Ammon's horn (tissue), 1 donor: ENCODE measurements around the gene AAK1.

Experiments
- DNase-seq: peaks from one replicate; pipeline ENCODE4 v3.0.0-alpha.2; 2016; ENCODE audit warnings: low spot score

AAK1 gene

DNA sequence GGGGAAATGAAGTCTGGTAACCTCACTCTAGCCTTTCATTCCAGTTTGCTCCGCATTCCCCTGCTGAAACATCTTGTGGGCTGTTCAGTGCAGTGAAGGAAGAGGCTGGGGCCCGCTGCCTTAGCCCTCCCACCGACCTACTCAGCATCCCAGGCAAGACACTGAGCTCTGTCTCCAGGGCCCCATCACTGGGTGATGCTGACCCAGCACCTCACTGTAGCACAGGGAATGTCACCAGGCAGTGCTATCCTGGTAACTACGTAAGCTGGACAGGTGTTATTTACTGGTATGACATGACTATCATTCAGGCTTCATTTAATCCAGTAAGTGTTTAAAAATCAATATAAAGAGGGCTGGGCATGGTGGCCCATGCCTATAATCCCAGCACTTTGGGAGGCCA is 105.3 kb downstream of the AAK1 start:
- no peak for DNase-seq

DNA sequence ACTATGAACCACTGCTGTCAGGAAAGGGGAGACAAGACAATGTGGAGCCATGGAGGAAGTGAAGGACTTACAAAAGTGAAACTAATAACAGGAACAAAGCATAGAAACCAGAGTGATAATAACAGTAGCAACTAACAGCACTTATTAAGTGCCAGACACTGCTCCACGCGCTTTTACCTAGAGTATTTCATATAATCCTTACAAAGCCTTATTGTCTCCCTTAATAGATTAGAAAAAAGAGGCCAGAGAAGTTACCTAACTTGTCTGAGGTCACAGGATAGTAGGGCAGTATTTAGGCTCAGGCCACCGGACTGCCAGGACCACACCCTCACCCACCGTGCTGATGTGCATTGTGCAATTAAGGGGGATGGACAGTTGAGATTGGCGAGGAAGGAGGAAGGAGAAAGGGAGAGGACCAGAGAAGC is 107.7 kb downstream of the AAK1 start:
- no peak for DNase-seq

DNA sequence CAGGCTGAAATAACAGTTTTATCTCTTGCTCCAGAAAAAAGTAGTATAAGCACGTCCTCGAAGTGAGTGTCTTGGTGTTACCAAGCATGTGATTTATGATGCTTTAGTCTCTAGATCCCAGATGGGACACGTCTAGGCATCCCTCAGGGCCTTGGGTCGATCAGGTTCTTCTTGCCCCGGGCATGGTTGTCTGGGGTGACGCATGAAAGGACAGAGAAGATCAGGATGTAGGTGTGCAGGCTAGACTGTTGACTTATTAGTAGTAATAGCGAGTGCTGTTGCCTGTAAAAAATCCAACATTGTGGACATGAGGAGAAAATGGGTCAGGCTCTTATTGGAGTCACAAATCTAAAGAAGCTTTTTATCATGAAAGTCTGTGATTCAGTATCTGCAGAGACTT is 112.4 kb downstream of the AAK1 start:
- DNase-seq = no peak

DNA sequence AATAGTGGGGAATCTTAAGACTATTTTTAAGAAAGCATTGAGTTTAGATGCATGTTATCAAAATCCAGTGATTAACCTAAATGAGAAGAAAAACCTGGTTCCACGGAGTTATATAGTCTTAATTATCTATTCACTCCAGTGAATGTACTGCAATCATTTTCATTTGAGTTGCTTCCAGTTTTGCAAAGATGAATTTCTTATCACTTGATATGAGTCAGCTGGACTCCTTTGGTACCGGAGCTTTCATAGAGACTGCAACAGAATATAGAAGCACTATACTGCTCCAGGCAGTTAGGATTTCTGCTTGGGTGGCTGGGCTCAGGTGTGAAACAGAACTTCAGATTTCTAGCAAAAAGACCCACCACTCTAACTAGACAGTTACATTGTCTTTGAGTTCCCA is 114.1 kb downstream of the AAK1 start:
- no peak for DNase-seq

DNA sequence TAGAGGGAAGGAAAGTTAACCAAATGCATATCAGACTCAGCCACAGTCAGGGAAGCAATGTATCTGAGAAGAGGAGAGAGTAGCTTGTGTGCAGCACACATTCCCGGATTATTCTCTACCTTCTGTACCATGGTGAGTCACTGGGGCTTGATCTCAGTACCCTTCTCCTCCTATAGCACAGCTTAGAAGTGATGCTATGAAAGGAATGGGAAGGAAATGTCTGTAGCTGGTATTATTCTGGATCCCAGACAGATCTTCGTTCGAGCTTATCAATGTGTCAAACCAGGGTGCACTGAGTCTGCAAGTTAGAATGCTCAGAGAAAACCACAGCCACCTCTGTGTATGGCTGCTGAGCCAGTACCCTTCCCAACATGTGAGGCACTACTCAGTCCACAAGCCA is 118.3 kb downstream of the AAK1 start:
- no peak for DNase-seq

DNA sequence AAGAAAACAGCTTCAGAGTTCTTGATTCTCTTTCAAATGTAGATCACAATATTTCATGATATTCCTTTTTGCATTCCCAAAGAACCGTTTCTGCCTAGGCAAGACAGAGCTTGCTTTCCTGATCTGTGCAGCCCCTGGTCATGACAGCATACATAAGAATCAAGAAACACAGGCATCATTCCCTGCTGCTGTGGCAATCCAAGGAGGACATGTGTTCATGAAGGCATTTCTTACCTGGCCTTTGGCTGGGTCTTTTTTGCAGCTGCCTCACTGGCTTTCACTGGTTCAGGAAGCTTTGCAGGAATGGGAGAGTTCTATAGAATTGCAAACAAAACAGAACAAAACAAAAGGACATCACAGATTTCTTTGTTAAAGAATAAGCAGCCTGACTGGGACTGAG is 118.7 kb downstream of the AAK1 start:
- DNase-seq = no peak

DNA sequence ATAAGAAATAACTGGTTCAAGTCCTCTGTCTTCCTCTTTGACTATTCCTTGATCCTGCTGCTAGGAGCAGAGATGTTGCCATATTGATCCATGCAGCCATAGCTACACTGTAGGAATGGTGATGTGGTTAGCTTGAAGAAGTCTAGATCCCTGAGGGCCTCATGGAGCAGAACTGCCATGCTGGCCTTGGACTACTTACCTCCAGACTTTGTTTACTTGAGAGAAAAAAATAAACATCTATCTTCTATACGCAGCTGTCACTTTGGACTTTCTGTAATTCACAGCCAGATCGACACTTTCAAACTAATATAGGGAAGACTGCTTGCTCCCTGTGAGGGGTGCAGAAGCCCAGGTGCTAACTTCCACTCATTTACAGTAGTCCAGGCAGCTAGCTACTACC is 121.8 kb downstream of the AAK1 start:
- no peak for DNase-seq

DNA sequence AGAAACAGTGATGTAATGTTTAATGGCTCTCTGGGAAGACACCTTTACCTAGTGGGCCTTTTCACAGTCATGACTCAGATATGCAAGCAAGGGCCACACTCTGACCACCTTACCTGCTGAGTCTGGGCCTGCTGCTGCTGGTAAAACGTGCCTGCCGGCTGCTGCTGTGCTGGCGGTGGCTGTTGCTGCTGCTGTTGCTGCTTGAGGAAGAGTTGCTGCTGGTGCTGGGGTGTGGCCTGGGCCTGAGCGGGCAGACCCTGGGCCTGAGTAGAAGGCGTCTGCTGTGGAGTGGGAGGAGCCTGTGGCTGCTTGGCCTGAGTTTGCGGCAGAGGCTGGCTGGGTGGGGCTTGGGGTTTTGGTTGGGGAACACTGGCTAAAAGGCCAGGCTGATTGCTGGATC is 124.7 kb downstream of the AAK1 start:
- no peak for DNase-seq

DNA sequence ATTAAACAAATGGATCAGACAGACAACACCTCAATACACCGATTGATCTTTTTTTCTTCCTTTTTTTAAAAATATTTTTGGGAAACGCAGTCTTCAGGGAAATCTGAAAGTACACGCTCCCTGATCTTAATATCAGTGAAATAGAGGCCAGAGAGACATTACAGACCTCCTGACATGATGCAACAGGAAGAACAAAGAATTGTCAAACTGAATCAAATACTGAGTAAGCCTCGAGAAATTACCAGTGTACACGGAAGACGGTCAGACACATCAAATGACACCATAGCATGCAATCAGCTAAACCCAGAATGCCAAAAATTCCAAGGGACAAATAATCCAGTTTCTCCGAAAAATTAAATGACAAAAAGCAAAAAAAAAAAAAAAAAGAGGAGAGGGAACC is 126.1 kb downstream of the AAK1 start:
- DNase-seq = no peak

DNA sequence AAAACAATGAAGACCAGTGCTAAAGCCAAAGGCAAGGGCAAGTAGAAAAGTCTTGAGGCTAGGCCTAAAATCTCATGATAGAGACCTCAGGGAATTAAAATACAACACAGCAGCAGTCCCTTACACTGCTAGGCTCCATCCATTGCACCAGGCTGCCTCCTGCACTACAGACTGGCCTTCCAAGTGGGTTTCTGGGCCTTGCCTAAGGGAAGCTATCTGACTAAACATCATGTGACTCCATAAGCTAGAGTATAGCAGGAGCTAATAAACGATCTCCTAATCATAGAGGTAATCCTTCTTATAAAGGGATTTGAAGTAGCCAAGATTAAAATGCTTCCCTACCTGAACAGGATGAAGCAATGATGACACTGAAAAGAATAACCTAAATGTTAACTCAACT is 128.7 kb downstream of the AAK1 start:
- DNase-seq = no peak

DNA sequence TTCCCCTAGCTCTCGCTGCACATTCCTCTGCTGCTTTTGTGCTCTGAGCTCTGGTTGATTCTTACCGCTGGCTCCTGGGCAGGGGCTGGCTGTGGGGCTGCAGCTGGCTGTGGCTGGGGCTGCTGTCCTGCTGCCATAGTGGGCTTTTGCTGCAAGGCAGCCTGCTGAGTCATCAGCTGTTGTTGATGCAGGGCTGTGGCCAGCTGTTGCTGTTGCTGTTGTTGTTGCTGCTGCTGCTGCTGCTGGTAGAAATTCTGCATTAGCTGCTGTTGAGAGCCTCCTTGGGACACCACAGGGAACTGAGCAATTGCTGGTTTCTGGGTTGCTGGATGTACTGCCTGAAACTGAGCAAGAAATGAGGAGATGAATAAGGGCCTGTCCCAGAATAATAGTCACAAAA is 129.1 kb downstream of the AAK1 start:
- DNase-seq = peak; percentile 52

DNA sequence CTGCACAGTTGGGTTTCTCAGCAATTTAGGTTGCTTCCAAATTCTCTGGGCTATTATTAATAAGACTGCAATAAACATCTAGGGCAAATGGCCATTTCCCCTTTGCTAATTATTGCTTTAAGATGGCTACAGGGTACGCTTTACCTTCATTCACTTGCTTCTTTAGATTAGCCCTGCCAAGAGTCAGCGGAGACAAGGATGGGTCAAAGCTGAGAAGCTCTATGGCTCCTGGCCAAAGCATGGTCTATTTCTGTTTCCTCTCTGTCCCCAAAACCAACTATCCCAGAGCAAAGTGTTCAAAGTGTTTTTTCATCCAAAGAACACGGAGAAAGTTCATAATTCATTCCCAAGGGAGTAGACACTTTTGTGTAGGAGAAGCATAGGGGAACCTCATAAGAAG is 131.1 kb downstream of the AAK1 start:
- DNase-seq = no peak

DNA sequence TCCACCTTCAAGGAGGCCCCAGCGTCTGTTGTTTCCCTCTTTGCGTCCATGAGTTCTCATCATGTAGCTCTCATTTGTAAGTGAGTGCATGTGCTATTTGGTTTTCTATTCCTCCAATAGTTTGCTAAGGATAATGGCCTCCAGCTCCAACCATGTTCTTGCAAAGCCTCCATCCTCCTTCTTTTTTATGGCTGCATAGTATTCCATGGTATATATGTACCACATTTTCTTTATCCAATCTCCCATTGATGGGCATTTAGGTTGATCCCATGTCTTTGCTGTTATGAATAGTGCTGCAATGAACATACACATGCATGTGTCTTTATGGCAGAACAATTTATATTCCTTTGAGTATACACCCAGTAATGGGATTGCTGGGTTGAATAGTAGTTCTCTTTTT is 133.3 kb downstream of the AAK1 start:
- DNase-seq = no peak

DNA sequence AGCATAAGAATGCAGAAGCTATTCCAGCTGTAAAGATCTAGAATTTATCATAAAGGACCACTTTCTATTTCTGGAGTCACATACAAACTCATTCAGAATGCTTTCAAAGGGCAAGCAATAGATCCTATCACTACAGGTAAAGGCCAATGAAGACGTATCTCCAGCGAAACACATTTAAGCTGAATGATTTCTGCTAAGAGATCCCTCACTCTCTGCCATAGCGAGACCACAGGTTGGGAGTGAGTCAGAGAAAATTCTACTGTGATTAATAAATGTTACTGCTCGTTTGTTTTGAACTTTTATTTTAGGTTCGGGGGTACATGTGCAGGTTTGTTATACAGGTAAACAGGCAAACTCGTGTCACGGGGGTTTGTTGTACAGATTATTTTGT is 133.8 kb downstream of the AAK1 start:
- no peak for DNase-seq

DNA sequence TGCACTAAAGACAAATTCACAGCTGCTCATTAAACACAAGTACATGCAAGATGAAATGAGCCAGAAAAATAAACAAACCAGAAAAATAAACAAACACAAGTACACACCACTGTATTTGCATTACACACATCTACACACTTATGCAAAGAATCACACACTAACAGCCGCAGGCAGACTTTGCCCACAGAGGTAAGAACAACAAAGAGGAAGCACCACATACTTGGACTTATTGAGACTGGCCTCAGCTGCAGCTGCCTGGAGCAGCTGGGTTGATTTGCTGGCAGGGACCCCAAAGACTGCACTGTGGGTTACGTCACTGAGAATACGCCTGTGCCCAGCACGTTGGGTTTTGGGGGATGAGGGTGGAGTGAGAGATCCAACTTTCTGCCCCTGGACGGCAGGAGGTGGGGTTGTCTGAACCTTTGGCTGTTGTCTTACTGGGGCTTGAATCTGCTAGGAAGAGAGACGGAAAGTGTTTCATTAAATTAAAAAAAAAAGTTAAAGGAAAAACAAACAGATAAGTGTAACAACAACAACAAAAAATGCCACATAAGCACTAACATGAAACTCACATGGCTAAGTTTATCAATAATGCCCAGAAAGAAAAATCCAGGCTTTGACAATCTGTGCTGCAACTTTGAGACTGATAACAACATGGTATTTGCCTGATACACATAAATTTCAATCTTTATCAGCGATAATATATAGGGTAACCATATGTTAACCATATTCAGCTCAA is 134.4 kb downstream of the AAK1 start:
- peak; percentile 77 for DNase-seq

DNA sequence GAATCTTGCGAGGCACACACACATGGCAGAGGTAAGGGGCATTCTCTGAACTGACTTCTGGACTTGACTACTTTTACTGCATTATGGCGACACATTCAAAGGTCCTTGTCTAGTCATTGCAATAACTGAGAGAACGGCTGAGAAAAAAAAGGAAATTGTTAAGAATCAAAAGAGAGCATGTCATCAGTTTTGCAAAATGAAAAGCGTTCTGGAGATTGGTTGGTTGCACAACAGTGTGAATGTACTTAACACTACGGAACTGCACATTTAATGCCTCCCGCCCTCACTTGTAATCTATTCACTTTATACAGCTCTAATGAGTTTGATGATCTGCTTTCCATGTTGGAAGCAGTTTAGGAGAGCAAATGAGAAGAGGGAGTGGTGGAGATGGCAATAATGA is 137.8 kb downstream of the AAK1 start:
- DNase-seq = no peak

DNA sequence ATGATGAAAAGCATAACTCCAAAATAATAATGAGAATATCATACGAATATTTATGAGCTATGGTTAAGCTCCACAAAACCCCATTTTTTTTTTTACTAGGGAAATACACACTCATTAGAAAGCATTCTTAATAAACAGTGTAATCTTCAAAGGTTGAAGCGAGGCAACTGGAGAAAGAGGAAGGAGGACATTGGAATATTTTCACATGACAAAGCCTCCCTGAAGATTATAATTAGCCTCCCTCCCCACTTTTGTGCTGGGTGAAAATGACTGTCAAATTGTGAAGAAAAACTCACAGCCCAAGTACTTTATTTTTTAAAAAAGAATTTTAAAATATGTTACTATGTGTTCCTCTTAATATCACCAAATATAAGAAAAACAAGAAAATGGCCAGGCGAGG is 142.2 kb downstream of the AAK1 start:
- no peak for DNase-seq

DNA sequence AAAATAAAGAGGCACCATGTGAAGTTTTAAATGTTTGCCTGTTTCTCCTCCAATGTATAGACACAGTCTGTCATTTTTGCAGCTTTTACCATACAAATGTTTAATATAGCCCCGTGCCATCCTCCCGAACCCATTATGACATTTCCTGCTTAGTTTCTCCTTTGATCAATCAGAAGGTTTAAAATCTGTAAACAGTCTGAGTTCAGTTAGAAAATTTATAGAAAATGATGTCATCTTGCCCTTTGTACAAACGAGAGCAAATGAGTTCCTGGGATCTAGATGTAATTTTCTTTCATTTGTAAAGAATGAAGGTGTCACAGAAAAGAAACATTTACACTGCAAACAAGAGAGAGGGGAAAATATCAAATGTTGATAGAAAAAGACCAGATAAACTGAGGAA is 143.6 kb downstream of the AAK1 start:
- DNase-seq = no peak

DNA sequence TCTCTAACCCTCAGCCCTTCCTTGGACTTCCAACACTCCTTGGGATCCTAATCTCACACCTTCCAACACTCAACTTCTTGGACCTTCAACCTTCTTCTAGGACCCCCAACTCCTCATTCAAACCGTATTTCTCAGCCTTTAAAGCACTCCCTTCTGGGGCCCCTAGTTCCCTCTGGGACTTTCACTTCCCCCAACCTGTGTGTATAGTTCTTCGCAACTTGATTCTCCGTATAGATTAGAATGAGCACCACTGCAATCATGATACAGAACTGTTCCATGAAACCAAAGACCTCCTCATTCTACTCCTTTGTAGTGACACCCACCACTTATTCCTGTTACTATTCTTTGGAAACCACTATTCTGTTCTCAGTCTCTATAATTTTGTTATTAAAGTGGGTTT is 144.3 kb downstream of the AAK1 start:
- no peak for DNase-seq

DNA sequence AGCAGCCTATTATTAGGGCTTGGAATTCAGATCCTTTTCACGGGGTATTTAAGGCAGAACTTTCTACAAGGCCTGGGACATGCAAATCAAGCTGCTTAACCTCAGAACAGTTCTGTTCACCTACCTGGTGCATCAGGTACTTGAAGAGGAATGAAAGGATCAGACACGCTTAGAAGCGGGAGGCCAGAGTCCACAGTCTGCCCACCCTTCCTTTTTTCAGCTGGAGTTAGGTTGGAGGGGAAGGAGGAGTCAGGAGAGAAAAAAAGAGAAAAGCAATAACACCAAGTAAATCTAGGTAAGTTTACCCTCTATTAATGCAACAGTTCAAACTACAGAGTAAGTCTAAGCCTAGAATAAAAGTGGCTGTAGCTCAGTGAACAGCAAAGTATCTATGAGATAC is 147.7 kb downstream of the AAK1 start:
- no peak for DNase-seq

DNA sequence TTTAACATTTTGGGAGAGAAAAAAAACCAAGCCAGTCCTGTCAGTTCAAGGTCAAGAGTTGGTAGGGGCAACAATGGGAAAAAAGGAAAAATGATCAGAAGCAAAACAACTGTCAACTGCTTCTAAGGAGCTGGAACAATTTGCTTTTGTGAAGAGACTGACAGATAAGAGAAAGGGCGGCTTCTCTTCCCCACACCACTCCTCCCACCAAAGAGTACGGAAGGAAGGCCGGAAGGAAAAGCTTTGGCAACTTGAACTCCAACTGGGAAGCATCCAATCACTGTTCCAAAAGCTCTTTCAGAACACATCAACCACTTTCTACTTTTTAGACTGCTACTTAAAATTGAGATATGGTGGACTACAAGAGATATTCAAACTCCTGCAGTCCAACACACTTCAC is 148.5 kb downstream of the AAK1 start:
- no peak for DNase-seq

DNA sequence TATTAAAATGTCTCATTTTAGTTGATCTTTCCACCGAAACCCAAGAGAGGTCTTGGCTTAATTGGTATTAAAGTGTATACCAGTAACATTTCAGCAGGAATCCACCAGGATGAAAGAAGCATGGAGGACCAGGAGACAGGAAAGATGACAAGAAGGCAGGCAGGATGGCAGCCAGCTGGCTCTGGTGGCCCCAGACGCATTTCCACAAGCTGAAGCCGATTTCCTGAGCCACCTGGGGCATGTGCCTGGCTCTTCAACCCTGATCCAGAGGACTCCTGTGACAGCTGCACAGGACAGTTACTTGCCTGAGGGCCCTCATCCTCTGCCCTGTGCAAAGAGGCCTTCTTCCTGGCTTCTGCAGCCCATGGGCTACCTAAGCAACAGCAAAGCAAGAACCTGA is 149.4 kb downstream of the AAK1 start:
- DNase-seq = no peak

DNA sequence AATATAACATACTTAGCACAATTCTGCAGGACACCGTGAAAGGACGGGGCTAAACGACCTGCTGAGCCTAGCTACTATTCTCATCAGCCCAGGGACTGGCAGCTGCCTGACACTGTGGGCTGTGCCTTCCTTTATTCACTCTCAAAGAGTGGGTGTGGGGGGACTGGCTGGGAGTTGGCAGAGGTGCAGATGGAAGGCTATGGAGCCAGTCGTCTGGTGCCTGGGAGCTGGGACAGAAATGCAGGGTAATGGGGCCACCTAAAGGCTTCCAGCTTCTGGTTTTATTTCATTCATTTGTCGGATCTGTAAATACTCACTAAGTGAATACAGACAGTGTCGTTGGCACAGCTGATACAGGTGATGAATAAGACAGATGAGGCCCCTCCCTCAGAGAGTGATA is 150.3 kb downstream of the AAK1 start:
- DNase-seq = peak; percentile 85

DNA sequence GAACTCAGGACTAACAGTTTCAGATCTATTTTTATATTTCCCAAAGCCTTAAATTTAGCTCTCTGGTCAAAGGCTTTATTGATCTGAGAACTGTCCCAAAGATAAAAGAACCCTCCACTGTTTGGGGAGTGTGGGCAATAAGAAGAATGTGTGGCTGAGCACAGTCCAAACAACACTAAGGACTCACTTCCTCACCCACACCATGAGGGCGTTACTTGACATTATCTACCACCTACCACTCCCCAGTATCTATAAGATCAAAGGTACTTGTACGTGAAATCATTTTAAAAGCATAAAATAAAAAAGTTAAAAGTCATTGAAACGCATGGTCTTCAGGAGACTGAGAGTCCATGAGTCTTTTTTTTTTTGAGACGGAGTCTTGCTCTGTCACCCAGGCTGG is 151.7 kb downstream of the AAK1 start:
- no peak for DNase-seq

DNA sequence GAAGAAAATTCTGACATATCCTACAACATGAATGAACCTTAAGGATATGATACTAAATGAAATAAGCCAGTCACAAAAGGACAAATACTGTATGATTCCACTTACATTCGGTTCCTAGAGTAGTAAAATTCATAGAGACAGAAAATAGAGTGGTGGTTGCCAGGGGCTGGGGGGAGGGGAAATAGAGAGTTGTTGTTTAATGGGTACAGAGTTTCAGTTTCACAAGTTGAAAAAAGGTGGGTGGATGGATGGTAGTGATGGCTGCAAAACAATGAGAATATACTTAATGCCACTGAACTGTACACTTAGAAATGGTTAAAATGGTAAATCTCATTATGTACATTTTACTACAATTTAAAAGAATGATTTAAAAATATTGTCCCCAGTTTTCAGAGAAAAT is 153.1 kb downstream of the AAK1 start:
- DNase-seq = no peak
